Embryonic facial prominence (tissue), 1 donor: ENCODE data around the gene NUDT8.
"Not testable (repeated sequence)": the region's sequence is repeated elsewhere in the genome, so short reads cannot be mapped to it uniquely, and the experiment has no call there.

Experiments used
- DNase-seq: peaks from one replicate; pipeline ENCODE4 v3.0.0-alpha.2; 2016; ENCODE audit errors: extremely low spot score

The NUDT8 gene

GRCh38 chr11:67641338-67642172, 11.8 kb upstream of the NUDT8 start:
- DNase-seq, result no peak

DNA sequence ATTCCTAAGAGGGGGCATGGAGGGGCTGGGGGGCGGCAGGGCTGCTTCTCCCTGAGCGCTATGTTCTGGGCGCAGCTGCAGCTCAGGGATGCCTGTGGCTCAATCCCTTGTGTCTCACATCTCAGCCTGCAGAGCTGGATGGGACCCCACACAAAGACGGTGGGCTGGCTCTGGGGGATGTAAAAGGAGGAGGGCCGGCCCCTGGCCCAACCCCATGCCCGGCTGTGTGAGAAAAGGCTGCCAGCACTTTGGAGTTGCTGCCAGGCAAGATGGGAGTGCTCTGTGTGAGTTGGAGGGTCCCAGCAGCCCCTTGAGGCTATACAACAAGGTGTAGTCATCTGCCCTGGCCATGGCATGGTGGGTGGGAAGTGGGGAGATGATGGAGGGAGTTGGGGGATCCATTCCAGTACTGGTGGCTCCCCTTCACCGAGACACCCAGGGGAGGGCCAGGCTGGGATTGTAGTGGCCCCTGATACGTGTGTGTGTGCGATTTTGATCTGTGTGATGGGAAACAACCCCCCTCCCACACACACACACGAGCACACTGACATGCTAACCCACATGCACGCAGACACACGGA, 11.1 kb upstream of the NUDT8 start:
- DNase-seq, result no peak

DNA sequence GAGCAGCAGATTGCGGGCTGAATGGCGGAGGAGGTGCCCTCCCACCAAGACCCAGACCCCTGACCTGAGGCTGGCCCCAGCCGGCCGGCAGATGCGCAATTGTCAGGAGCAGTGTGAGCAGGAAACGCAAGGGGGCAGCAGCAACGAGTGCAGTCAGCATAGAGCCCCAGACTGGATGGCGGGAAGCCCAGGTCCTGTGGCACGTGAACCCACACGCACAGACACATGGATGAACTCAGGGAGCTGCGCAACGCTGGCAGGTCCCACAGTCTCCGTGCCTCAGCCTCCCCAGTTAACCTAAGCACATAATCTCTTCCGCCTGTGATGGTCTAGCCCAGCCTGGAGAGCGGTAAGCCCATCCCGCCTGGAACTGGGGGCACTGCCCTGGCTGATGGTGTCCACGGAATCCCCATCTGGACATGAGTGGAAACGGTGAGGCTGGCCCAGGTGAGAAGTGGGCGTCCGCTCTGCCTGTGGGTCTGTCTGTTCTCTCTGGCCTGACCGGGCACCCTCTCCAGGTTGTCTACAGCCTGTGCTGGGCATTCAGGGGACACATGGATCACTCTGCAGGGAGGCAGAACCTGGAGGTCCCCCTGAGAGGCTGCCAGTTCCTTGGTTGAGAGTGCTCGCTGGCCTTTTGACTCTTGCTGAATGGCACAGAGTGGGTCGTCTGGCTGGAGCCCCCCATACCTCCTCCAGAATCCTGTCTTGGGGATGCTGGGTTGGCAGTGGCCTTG, 10.5 kb upstream of the NUDT8 start:
- DNase-seq, result no peak

- no peak for DNase-seq
Observed at GRCh38 chr11:67639438-67639859, 9.7 kb upstream of the NUDT8 start, which contains the start of gene TBX10. Gene TBX10 (minus strand): TSS chr11:67639763. CDS start chr11:67639472, 291 bp downstream.

DNA sequence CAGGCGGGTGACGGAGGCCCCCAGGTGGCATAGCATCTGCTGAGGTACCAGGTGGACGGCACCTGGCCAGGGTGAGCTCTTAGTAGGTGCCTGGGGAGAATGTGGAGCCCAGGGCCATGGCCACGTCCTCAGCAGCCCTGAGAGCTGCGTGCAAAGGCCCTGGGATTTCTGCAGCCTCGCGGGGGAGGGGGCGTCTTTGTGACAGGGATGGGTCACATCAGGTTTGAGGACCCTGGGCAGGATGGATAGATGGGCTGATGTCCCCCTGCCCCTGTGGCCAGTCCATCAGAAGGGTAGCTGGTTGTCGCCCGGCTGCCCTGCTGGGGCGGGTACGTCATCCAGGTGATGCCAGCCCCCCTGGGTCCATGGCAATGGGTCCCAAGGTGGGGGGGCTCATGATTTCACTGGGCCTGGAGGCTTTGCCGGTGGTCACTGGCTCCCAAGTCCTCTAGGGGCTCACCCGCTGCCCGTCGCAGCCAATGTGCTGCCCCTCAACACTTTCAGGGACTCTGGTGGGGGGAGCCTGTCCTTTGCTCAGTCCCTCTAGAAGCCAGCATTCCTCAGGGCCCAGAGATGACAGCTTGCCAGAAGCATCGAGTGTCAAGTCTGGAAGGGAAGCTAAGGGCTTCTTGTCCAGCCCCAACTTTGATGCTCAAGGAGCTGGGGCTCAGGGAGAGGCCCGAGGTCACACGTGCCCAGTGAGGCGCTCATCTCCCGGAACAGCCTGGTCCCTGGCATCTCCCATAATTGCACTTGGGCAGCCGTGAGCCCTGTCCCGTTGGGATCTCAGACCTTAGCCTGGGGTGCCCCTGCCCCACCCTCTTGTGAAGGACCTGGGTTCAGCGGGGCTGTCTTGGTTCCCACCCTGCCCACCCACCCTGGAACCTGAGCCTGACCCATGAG, 9.0 kb upstream of the NUDT8 start:
- DNase-seq, result no peak

GRCh38 chr11:67637441-67637840, 7.7 kb upstream of the NUDT8 start:
- not testable (repeated sequence) for DNase-seq

- DNase-seq, result no peak
Observed at GRCh38 chr11:67636962-67637361, 7.2 kb upstream of the NUDT8 start.

DNA sequence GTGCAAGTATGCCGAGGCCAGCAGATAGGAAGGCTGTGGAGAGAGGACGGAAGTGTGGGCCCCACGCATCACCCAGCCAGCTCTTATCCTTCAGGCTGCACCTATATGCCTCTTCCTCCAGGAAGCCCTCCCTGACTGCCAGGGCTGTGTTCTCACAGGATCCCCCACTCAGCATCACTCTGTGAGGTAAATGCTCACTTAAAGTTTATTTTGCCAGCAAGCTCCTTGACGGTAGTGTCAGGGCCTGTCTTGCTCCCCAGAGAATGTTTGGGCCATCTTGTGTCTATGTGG, 5.4 kb upstream of the NUDT8 start:
- DNase-seq, result no peak

GRCh38 chr11:67634366-67635230, 4.9 kb upstream of the NUDT8 start:
- no peak for DNase-seq

GRCh38 chr11:67633758-67634365, 4.1 kb upstream of the NUDT8 start:
- DNase-seq, result no peak

DNA sequence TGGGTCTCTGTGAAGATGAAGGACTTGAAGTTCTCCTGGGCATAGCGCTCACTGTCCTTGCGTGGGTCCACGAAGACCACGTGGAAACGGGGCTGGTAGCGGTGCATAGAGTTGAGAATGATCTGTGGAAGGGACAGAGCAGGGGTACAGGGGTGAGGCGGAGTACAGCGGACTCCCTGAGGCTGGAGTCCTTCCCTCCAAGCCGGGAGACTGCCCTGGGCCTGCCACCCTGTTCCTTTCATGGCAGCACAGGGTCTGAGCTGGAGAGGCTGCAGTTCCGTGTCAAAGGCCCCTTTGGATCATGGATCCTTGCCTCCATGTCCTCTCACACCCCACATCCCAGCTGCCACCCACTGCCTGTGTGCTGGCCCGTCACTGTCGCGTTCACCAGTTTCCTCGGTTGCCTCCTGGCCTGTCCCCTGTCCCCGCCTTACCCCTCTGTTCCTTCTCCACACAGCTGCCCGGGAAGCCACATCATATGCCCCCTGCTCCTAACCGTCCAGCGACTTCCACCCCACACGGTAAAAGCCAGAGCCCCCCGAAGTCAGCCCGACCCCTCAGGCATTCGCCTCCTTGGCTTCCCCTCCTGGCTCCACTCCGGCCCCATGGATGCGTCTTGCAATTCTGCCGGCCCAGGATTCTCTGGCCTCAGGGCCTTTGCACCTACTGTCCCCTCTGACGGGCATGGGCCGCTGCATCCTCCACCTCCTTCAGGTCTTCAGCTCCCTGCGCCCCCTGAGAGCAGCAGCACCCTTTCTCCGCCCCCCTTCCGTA, 3.4 kb upstream of the NUDT8 start:
- DNase-seq, result no peak

DNA sequence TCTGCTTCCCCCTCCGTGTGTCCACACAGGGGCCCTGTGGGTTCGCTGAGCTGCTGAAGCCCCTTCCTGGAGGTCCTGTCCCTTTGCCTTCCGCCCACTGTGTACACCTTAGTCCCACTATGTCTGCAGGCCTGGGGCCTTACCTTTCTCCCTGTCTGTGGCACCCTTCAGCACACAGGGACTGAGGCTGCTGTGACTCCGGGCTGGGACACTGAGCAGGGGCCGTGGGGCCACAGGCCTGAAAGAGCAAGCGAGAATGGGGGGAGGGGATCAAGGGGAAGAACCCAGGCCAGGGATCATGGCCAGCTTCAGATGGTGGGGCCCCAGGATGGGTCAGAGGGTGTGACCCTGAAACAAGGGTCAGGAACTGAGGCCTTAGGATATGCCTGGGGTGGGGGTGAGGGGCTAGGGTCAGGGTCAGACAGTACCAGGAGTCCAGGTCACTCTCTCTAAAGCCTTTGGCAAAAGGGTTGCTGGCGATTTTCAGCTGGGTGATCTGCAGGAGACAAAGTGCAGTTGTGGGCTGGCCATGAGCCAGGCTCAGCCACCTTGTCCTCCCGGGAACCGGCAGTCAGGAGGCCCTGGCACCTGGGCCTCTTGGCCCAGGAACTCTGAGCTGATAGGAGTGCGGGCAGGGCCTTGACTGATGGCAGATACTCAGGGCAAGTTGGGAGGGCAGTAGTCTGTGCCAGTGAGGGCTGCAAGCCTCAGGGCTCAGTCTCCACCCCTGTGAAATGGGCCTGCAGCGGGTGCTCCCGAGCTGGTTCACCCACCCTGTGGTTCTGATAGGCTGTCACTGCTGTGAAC, 2.6 kb upstream of the NUDT8 start:
- DNase-seq, result no peak

- no peak for DNase-seq
Observed at GRCh38 chr11:67631853-67632174, 2.1 kb upstream of the NUDT8 start.

DNA sequence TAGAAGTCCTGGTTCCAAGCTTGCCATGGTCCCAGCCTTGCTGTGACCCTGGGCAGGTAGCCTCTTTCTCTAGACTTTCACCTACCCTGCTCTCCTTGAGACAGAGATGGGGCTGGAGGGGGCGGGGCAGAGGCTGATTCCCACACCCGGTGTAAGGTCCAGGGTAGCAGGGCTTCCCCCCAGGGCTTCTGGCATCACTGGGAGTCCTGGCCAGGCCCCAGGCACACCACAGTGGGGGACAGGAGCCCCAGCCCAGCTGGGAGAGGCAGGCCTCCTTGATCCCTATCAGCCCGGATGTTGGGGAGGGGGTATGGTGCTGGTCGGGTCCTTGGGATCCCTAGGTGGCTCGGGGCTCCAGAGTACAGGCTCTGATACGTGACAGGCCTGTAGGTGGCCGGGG, 1.7 kb upstream of the NUDT8 start:
- no peak for DNase-seq

DNA sequence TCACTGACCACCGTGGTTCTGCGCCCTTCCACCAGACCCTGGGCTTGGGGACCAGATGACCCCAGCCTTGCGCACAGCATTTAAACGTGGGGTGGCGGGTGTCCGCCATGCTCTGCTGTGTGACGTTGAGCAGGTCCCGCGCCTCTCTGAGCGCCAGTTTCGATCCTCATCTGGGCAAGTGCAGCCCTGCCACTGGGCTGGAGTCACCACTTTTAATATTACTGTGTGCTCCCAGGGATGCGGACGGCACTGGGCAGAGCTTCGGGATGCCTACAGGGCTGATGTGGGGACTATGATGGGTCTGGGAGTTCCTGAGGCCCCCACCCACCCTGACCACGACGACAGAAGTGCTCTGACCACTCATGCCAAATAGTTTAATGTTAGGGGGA, 1.2 kb upstream of the NUDT8 start:
- DNase-seq, result no peak

- peak; percentile 94 for DNase-seq
Observed at GRCh38 chr11:67630228-67630942, 648 bp upstream of the NUDT8 start.

- no peak for DNase-seq
Observed at GRCh38 chr11:67628710-67629385, 889 bp downstream of the NUDT8 start.
